Measurements from ENCODE around the gene ZBTB21.

- TF ChIP-seq POLR2A (IDR thresholded peaks at IDR 0.05; ENCODE audit: low read length) (no peak), CEBPB (IDR thresholded peaks at IDR 0.05) (no peak), EP300 (IDR thresholded peaks at IDR 0.05) (no peak), CTCF (IDR thresholded peaks at IDR 0.05) (no peak)
Measured at GRCh38 chr21:42032266-42032665, 22.1 kb upstream of the ZBTB21 start.

Data from A549 (cell line).